Measurements from ENCODE around the gene EDDM13. TPM values are rescaled to one million over a fixed set of nuclear protein-coding genes. Genes with fewer than 3 reads are reported as not detected.

EDDM13 gene
- total and polyA plus RNA-seq, 2 of the 13 experiments (the other 11 are each of a cell fraction or from before 2014, with no cell fraction given), result not detected

DNA sequence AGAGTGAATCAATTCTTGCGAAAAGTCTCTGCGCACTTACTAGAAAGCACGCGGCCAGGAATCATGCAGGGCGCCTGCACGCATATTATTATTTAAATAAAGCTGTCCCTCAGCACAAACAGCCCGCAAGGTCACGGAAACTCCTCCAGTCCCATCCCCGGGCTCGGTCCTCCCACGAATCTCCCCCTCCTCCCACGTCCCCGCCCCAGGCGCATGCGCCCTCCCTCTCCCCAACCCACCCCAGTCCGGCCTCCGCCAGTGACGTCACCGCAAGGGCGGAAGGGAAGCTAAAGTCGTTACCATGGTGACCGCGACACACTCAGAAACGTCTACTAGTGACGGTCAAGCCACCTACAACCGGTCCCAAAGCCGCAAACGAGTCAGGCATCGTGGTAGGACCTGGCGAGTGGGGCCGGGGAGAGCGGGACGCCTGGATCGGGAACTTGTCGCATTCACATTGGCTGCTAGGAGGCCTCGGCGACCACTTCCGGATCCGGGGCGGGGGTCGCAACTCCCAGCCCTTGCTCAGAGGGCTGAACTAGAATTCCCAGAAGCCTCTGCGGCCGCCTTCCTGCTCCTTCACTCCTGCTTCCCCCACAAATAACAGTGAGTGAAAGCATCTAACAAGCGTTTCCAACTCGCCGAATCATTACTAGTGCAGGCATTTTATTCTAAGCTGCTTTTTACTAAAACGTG is 42.0 kb downstream of the EDDM13 start, which contains the start of gene ZSCAN5A (continued):
- TF ChIP-seq PAXIP1 (CRISPR knock-in tag; conservative IDR thresholded peaks at IDR 0.05), result no peak; the same call in 1 of the 2 replicates
- TF ChIP-seq ZNF292 (CRISPR knock-in tag; IDR thresholded peaks at IDR 0.05; ENCODE audit: borderline replicate concordance, low read depth), result no peak
- TF ChIP-seq ZNF564 (CRISPR knock-in tag; IDR thresholded peaks at IDR 0.05), result no peak
- peak; percentile 45; the same call in 1 of the 2 replicates for TF ChIP-seq ZBED4 (CRISPR knock-in tag; IDR thresholded peaks at IDR 0.05; ENCODE audit: borderline replicate concordance)
- TF ChIP-seq, protein P1, sequence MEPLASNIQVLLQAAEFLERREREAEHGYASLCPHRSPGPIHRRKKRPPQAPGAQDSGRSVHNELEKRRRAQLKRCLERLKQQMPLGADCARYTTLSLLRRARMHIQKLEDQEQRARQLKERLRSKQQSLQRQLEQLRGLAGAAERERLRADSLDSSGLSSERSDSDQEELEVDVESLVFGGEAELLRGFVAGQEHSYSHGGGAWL (CRISPR knock-in tag; IDR thresholded peaks at IDR 0.05), result no peak
- TF ChIP-seq FOXO1 (CRISPR knock-in tag; IDR thresholded peaks at IDR 0.05), result no peak; the same call in 1 of the 2 replicates
- TF ChIP-seq TFDP1 (CRISPR knock-in tag; IDR thresholded peaks at IDR 0.05; ENCODE audit: borderline replicate concordance), result no peak
- no peak for TF ChIP-seq ZNF549 (CRISPR knock-in tag; IDR thresholded peaks at IDR 0.05)
- TF ChIP-seq, protein P2, sequence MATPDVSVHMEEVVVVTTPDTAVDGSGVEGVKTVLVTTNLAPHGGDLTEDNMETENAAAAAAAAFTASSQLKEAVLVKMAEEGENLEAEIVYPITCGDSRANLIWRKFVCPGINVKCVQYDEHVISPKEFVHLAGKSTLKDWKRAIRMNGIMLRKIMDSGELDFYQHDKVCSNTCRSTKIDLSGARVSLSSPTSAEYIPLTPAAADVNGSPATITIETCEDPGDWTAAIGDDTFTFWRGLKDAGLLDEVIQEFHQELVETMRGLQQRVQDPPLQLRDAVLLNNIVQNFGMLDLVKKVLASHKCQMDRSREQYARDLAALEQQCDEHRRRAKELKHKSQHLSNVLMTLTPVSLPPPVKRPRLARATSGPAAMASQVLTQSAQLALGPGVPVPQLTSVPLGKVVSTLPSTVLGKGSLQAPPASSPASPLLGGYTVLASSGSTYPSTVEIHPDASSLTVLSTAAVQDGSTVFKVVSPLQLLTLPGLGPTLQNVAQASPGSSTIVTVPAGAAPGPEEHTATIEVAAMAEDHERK (CRISPR knock-in tag; IDR thresholded peaks at IDR 0.05; ENCODE audit: low read depth), result peak; percentile 16; the same call in 1 of the 2 replicates
- no peak; the same call in 1 of the 2 replicates for TF ChIP-seq MXD1 (CRISPR knock-in tag; IDR thresholded peaks at IDR 0.05)
- no peak for TF ChIP-seq ZNF879 (CRISPR knock-in tag; IDR thresholded peaks at IDR 0.05)
- no peak for TF ChIP-seq CBX2 (IDR thresholded peaks at IDR 0.05; ENCODE audit: low read depth, low read length)
- no peak for TF ChIP-seq CBX2 (CRISPR knock-in tag; IDR thresholded peaks at IDR 0.05; ENCODE audit: low read depth)
- TF ChIP-seq GATA4 (IDR thresholded peaks at IDR 0.05; ENCODE audit: borderline replicate concordance, low read depth), result no peak
- TF ChIP-seq FOXC1 (CRISPR knock-in tag; IDR thresholded peaks at IDR 0.05; ENCODE audit: borderline replicate concordance), result no peak; the same call in 1 of the 2 replicates
- no peak for TF ChIP-seq ZNF607 (CRISPR knock-in tag; IDR thresholded peaks at IDR 0.05; ENCODE audit: borderline replicate concordance)
- TF ChIP-seq KMT2B (CRISPR knock-in tag; IDR thresholded peaks at IDR 0.05), result 0 out of 2 replicates have a peak, but pooled peaks have one; percentile 62
